HG02588 (cell line): ENCODE data around the gene PC.

Experiments
- ATAC-seq: cut with Tn5 transposase; IDR thresholded peaks from one replicate; pipeline ENCODE4 v1.9.1; 2021; ENCODE audit warnings: mild to moderate bottlenecking, moderate library complexity; ENCODE audit not compliant: unreplicated experiment

The PC gene

GRCh38 chr11:66958956-66959274 is 732 bp upstream of the PC start:
- ATAC-seq = no peak

DNA sequence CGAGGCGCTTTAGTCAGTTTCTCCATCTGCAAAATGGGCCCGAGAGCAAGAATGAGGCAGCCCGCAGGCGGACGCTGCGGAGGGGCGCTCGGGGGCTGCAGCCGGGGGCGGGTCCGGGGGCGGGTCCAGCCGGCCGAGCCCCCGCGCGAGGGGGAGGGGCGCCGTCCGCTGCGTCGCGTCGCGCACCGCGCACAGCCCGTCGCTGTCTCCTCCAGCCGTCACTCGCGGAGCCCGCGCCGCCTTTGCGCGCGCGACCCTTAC is 282 bp downstream of the PC start:
- no peak for ATAC-seq

- no peak for ATAC-seq
Observed at GRCh38 chr11:66956689-66957290, 1.4 kb downstream of the PC start.

- no peak for ATAC-seq
Observed at GRCh38 chr11:66953081-66953833, 4.9 kb downstream of the PC start.

DNA sequence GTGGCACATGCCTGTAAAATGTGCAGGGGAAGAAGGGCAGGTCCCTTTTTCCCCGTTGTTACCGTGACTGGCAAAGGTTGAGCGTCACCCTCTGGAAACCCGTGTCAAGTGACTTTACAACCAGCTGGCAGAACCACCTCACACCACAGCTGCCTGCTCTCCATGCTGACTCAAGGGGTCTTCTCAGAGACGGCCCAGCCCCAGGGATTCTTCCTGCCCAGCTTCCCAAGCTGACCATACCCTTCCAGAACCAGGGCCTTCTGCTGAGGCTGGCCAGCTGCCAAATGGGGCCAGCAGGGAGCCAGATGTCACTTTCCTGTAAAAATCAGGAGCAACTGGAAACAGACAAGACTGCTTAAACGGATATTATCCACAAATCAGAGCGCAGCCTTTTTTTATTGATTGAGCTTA is 6.3 kb downstream of the PC start:
- ATAC-seq = no peak

GRCh38 chr11:66951135-66951534 is 7.0 kb downstream of the PC start:
- no peak for ATAC-seq

GRCh38 chr11:66950112-66950535 is 8.1 kb downstream of the PC start:
- no peak for ATAC-seq

GRCh38 chr11:66938582-66939135 is 19.5 kb downstream of the PC start:
- no peak for ATAC-seq

- no peak for ATAC-seq
Observed at GRCh38 chr11:66937193-66937733, 20.9 kb downstream of the PC start.

DNA sequence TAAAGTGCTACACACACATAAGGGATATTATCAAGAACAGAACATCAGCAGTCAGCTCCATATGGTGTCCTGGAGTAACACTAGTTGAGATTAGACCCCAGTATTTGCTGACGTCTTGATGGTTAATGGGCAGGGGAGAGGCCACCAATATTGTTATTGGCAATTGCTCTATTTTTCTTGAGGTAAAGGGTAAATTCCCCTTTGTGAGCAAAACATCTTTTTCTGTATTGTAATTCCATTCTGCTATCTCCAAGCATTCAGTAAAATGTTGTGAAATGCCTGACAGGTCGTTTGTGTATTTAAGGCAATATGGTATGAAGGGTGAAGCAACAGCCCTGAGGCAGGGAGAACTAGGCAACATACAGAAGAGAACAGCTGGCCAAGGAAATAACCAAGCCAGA is 21.9 kb downstream of the PC start:
- no peak for ATAC-seq

DNA sequence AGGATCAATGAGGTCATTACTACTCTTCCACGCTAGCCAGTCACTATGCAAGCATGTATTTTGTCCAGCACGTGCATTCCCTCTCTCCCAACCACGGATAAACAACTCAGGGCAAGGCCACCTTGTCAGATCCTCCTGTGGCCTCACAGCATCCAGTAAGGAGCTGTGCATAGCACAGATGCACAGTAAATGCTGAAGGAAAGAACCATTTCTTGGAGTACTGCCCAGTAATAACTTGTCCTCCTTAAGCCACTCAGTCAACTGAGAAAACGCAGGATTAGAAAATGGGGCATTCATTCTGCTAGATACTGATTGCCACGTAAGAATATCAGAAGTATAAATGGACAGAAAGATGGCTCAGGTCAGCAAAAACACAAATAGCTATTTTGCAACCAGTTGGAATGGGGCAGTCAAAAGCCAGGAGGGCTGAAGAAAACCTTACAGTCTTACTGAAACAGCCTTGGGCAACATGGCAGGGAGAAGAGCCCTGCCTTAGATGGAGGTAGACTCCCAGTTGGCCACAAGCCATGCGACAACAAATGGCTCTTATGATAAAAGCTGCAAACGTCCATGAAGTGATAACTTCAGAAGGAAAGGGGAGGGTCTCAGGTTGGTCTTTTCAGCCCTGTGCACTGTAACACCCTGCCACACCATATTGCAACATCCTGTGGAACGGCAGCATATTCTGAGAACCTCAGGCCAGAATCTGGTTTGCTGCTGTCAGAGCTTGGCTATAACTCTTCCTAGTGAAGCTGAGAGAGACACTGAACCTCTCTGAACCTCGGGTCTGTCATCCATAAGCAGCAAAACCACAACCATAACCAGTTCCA is 23.0 kb downstream of the PC start:
- no peak for ATAC-seq

- no peak for ATAC-seq
Observed at GRCh38 chr11:66933531-66933930, 24.7 kb downstream of the PC start.

- no peak for ATAC-seq
Observed at GRCh38 chr11:66932543-66932942, 25.6 kb downstream of the PC start.

DNA sequence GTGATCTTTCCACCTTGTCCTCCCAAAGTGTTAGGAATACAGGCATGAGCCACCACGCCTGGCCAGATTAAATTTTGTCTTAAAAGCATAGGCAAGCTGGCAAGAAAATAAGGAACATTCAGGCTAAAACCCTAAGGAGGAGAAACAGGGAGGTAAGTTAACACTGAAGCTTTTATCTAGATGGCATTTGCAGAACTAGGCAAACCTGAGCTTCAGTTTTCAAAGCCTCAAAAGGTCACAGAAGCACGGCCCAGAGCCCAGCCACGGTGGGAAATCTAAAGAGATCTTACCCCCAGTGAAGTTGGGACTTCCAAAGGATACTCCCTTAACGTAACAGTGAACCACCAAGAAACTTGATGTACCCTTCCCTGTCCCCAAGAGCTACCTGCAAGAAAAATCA is 28.4 kb downstream of the PC start:
- no peak for ATAC-seq

GRCh38 chr11:66924272-66924671 is 33.9 kb downstream of the PC start:
- ATAC-seq = no peak

- no peak for ATAC-seq
Observed at GRCh38 chr11:66922551-66922950, 35.6 kb downstream of the PC start.

- ATAC-seq = no peak
Observed at GRCh38 chr11:66920978-66921784, 37.0 kb downstream of the PC start.

GRCh38 chr11:66919923-66920322 is 38.3 kb downstream of the PC start:
- no peak for ATAC-seq

DNA sequence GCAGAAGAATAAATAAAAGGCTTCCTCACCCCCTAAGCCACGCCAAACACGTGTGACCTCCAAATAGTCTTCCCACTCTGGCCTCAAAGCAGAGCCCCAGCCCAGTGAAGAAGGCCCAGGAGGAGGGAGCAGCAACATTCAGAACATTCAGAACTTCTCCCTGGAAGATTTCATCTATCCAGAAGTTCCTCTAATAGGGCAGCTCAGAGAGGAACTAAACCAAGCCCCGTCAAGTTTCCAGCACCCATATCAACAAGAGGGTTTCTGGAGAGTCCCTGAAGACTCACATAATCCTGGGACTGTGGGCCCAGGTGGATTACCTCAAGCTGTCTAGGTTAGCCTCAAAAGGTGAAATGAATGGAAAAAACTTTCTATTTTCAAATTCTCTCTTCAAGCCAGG is 39.4 kb downstream of the PC start:
- no peak for ATAC-seq

- ATAC-seq = no peak
Observed at GRCh38 chr11:66915866-66916265, 42.3 kb downstream of the PC start.
